Caco-2 (cell line): ENCODE measurements around the gene CRTC1. TPM values are rescaled to one million over a fixed set of nuclear protein-coding genes. Genes with fewer than 3 reads are reported as not detected.

Source experiments
- BruUV-seq: library from RNA; stranded (reverse); fragments of 400-500 nt; replicated peaks from 2 replicates; lab custom pipeline; 2021; lab: Mats Ljungman, UMichigan
- CTCF ChIA-PET: fragments of 300-600 bp; sonication (Branson Sonifier 250); formaldehyde crosslinking; loops from one replicate; lab custom pipeline; 2022; ENCODE audit warnings: antibody characterized with exemption; lab: Charles Lee
- POLR2A ChIA-PET: fragments of 300-600 bp; sonication (Branson Sonifier 250); formaldehyde crosslinking; loops from one replicate; lab custom pipeline; 2022; ENCODE audit warnings: antibody characterized with exemption; lab: Charles Lee
- DNase-seq, 2 experiments: peaks; one replicate each; pipeline versions ENCODE4 v3.0.0 to v3.0.0-alpha.2; 2020 to 2022
- H3K27me3 ChIP-seq: replicated peaks from 2 replicates; pipeline ENCODE4 v1.6.0; 2011; ENCODE audit warnings: low read length; ENCODE audit not compliant: control insufficient read depth, insufficient read depth
- H3K36me3 ChIP-seq: 2 replicates; pipeline ENCODE4 v1.5.1; 2011; ENCODE audit warnings: low read length; ENCODE audit not compliant: control insufficient read depth, insufficient read depth
- H3K4me1 ChIP-seq: fragments of 250-450 bp; sonication (Bioruptor Pico); 2 replicates; pipeline ENCODE4 v1.5.1; 2020; ENCODE audit warnings: mild to moderate bottlenecking
- H3K4me3 ChIP-seq: 2 replicates; pipeline ENCODE4 v1.5.1; 2011; ENCODE audit warnings: low read depth, mild to moderate bottlenecking, control low read depth, low read length
- H3K9me3 ChIP-seq: fragments of 250-450 bp; sonication (Bioruptor Pico); 2 replicates; pipeline ENCODE4 v1.5.1; 2020; ENCODE audit warnings: mild to moderate bottlenecking, moderate library complexity
- H3K27ac Mint-ChIP-seq: one replicate; pipeline ENCODE4 v1.8.0; 2022; ENCODE audit warnings: mixed read lengths; ENCODE audit not compliant: unreplicated experiment
- H3K27me3 Mint-ChIP-seq: one replicate; pipeline ENCODE4 v1.8.0; 2022; ENCODE audit warnings: mixed read lengths; ENCODE audit not compliant: insufficient read depth, unreplicated experiment
- H3K36me3 Mint-ChIP-seq: one replicate; pipeline ENCODE4 v1.8.0; 2022; ENCODE audit warnings: mild to moderate bottlenecking, mixed read lengths; ENCODE audit not compliant: insufficient read depth, unreplicated experiment
- H3K4me1 Mint-ChIP-seq: one replicate; pipeline ENCODE4 v1.8.0; 2022; ENCODE audit warnings: low read depth, mixed read lengths; ENCODE audit not compliant: unreplicated experiment
- H3K4me3 Mint-ChIP-seq: one replicate; pipeline ENCODE4 v1.8.0; 2022; ENCODE audit warnings: mild to moderate bottlenecking, moderate library complexity, mixed read lengths; ENCODE audit not compliant: unreplicated experiment
- H3K9me3 Mint-ChIP-seq: one replicate; pipeline ENCODE4 v1.8.0; 2022; ENCODE audit warnings: mixed read lengths; ENCODE audit not compliant: unreplicated experiment
- CTCF ChIP-seq, 2 experiments: fragments of 200-600 bp in 1 of 2; IDR thresholded peaks; 1 replicate in 1 of 2; 2 replicates in 1 of 2; pipeline versions ENCODE4 v1.5.1 to v1.8.0; 2011 to 2022; ENCODE audit warnings: antibody characterized with exemption in 1 of 2, control low read depth in 1 of 2, inconsistent platforms in 1 of 2, low read depth in 1 of 2, low read length in 1 of 2, mild to moderate bottlenecking in 1 of 2, moderate library complexity in 1 of 2; ENCODE audit not compliant: insufficient read depth in 1 of 2, severe bottlenecking in 1 of 2, unreplicated experiment in 1 of 2
- intact Hi-C: fragments of 100-400 bp; cut with micrococcal nuclease; formaldehyde crosslinking; loops from one replicate; pipeline ENCODE4 v1.10.0; 2022; ENCODE audit not compliant: unreplicated experiment
- total RNA-seq: library from RNA; stranded (reverse); gene quantifications from 2 replicates; pipeline ENCODE4 v1.2.3, GENCODE V29; 2022

The CRTC1 gene
- total RNA-seq, 1 experiment from 2014 or later: 13.8 TPM

- CTCF ChIA-PET: interaction anchor here (0.6 to 1.1 kb wide), 2 partner anchors 81 to 85 kb away, joined by 3 to 4 read pairs; no protein-coding TSS in a partner anchor
- intact Hi-C loops: loop anchor here (10.0 kb wide), 1 partner anchor 200 kb away; no protein-coding TSS in a partner anchor
- no peaks in the 10 kb centered on the region for H3K9me3 ChIP-seq
- no peaks in the 10 kb centered on the region for H3K4me1 Mint-ChIP-seq
- no peak overlapping the region for H3K4me3 ChIP-seq
- no peak overlapping the region for H3K4me3 Mint-ChIP-seq
- TF ChIP-seq CTCF (IDR thresholded peaks at IDR 0.05; ENCODE audit: insufficient read depth in 1 of 2, low read depth in 1 of 2, low read length in 1 of 2, severe bottlenecking in 1 of 2, unreplicated experiment in 1 of 2): no peak
- POLR2A ChIA-PET: no interaction called here
- peaks cover 6% of the 10 kb centered on the region; the same call in 1 of the 2 replicates for H3K4me1 ChIP-seq
- no TSS peak for BruUV-seq
- no peaks in the 10 kb centered on the region for H3K27me3 ChIP-seq
- H3K27ac Mint-ChIP-seq: no peak overlapping the region
- no peaks in the 10 kb centered on the region for H3K36me3 ChIP-seq
- no peaks in the 10 kb centered on the region for H3K9me3 Mint-ChIP-seq
- no peak for DNase-seq
- no peaks in the 10 kb centered on the region for H3K27me3 Mint-ChIP-seq
- no peaks in the 10 kb centered on the region for H3K36me3 Mint-ChIP-seq
Measured at GRCh38 chr19:18674616-18675015, 8.9 kb upstream of the CRTC1 start.

GRCh38 chr19:18675779-18676178 lies 7.7 kb upstream of the CRTC1 start:
- no TSS peak for BruUV-seq
- CTCF ChIA-PET: interaction anchor here (0.7 kb wide), 1 partner anchor 87 kb away, joined by 3 read pairs; the partner anchor contains the start of gene REX1BD
- no peaks in the 10 kb centered on the region for H3K9me3 ChIP-seq
- no peak overlapping the region for H3K27ac Mint-ChIP-seq
- peak in 1 of 2 experiments; percentile 13 for TF ChIP-seq CTCF (IDR thresholded peaks at IDR 0.05; ENCODE audit: insufficient read depth in 1 of 2, low read depth in 1 of 2, low read length in 1 of 2, severe bottlenecking in 1 of 2, unreplicated experiment in 1 of 2)
- no peak overlapping the region for H3K4me3 ChIP-seq
- no peaks in the 10 kb centered on the region for H3K9me3 Mint-ChIP-seq
- H3K36me3 Mint-ChIP-seq: no peaks in the 10 kb centered on the region
- POLR2A ChIA-PET: no interaction called here
- no peaks in the 10 kb centered on the region for H3K27me3 Mint-ChIP-seq
- no peaks in the 10 kb centered on the region for H3K4me1 Mint-ChIP-seq
- H3K36me3 ChIP-seq: no peaks in the 10 kb centered on the region
- H3K4me3 Mint-ChIP-seq: no peak overlapping the region
- peak in 1 of 2 experiments; percentile 31 for DNase-seq
- intact Hi-C loops: loop anchor here (10.0 kb wide), 1 partner anchor 201 kb away; no protein-coding TSS in a partner anchor
- no peaks in the 10 kb centered on the region for H3K27me3 ChIP-seq
- peaks cover 6% of the 10 kb centered on the region; the same call in 1 of the 2 replicates for H3K4me1 ChIP-seq

- Mint-ChIP-seq H3K27ac (no peak overlapping the region), H3K4me1 (no peaks in the 10 kb centered on the region), H3K9me3 (no peaks in the 10 kb centered on the region), H3K27me3 (no peaks in the 10 kb centered on the region), H3K4me3 (no peak overlapping the region), H3K36me3 (no peaks in the 10 kb centered on the region)
- no peak for TF ChIP-seq CTCF (IDR thresholded peaks at IDR 0.05; ENCODE audit: insufficient read depth in 1 of 2, low read depth in 1 of 2, low read length in 1 of 2, severe bottlenecking in 1 of 2, unreplicated experiment in 1 of 2)
- Histone ChIP-seq H3K4me3 (no peak overlapping the region), H3K27me3 (no peaks in the 10 kb centered on the region), H3K4me1 (peaks cover 6% of the 10 kb centered on the region; the same call in 1 of the 2 replicates), H3K9me3 (no peaks in the 10 kb centered on the region), H3K36me3 (no peaks in the 10 kb centered on the region)
- POLR2A ChIA-PET: no interaction called here
- BruUV-seq: no TSS peak
- intact Hi-C loops: loop anchor here (10.0 kb wide), 1 partner anchor 202 kb away; no protein-coding TSS in a partner anchor
- DNase-seq: no peak
- CTCF ChIA-PET: interaction anchor here (0.6 to 0.7 kb wide), 2 partner anchors 88 to 289 kb away, joined by 3 to 6 read pairs; partner anchors contain the start of gene REX1BD
Measured at GRCh38 chr19:18676692-18677091, 6.8 kb upstream of the CRTC1 start.
